HG03103 (cell line): Measurements from ENCODE around the gene TSBP1.

Experiments used
- ATAC-seq: cut with Tn5 transposase; IDR thresholded peaks from one replicate; pipeline ENCODE4 v1.9.1; 2021; ENCODE audit warnings: low read depth; ENCODE audit not compliant: unreplicated experiment

The TSBP1 gene, protein sequence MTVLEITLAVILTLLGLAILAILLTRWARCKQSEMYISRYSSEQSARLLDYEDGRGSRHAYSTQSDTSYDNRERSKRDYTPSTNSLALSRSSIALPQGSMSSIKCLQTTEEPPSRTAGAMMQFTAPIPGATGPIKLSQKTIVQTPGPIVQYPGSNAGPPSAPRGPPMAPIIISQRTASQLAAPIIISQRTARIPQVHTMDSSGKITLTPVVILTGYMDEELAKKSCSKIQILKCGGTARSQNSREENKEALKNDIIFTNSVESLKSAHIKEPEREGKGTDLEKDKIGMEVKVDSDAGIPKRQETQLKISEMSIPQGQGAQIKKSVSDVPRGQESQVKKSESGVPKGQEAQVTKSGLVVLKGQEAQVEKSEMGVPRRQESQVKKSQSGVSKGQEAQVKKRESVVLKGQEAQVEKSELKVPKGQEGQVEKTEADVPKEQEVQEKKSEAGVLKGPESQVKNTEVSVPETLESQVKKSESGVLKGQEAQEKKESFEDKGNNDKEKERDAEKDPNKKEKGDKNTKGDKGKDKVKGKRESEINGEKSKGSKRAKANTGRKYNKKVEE

DNA sequence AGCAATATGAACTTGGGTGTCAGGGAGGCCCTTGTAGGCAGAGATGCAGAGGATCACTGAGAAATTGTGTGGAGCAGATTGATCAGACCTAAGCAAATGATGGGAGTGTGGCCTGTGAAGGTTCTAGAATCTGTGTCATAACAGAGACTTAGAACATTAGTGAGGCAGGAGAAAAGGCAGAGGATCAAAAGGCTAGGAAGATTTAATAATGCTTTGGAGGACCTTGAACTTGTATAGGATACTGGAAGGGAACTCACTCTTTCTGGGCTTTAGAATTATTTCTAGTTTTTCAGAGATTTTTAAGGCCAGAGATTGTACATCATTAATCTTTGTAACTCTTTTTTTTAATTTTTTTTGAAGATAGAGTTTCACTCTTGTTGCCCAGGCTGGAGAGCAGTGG lies at the start of gene TSBP1:
Gene TSBP1 (minus strand): TSS at position 101 of the 400 bp plus-strand sequence. CDS start 197 bp downstream, outside the sequence.
- ATAC-seq, result no peak

DNA sequence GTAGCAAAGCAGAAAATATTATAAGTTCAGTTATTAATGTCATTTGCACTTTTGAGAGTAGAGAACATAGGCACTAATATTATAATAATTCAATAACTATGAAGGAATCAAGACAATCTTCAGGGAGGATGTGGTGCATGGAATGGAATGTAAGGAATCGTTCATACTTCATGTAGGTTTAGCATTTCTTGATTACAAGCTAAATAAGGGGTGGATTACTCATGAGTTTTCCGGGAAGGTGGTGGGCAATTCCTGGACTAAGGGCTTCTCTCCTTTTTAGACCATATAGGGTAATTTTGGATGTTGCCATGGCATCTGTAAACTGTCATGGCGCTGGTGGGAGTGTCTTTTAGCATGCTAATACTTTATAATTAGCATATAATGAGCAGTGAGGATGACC lies 44.3 kb upstream of the TSBP1 start:
- ATAC-seq, result no peak

DNA sequence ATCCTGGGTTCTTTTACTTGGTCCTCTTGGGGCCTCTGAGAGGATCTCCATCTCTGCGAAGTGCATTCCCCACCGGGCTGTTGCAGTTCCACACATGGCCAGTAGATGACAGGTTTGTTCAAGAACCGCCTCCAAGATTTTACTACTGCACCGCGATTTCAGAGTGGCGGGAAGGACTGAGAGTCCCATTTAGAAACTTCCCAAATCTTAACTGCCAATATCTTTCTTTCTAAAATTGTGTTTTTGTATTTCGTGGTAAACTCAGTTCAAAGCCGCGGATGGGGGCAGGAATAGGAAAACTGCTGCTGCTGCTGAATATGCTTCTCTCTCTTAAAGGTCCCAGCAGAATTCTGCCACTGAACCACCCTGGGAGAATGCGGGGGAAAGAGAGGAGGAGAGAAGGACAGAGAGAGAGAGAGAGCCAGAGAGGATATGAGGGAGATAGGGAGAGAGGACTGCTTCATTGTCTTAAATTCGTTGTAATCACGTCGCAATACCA lies 43.9 kb upstream of the TSBP1 start:
- ATAC-seq, result no peak

DNA sequence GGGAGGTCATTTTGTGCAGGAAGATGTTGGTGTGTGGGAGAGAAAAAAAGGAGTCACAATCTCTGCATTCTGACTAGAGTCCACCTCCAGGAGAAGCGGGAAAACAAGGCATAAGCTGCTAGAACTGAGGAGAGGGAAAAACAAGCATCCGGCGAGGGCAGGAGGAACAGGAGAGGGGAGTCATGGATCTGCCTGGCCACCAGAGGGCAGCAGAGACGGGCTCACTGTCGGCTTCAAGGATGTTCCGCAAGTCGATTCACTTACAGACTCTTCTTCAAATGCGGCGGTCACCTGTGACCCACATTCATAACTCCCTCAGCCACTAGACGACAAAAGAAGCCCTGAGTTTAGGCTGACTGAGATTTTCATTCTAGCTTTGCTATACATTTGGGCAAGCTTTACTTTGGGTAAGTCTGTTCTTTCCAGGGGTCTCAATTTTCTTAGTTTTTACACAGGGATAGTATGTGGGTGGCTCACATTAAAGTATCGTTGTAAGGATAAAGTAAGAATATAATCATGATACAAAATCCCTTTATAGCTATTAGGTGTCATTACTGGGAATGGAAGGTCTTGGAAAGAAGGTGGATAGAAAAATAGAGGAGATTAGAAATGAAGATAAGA lies 41.8 kb upstream of the TSBP1 start:
- ATAC-seq, result no peak

DNA sequence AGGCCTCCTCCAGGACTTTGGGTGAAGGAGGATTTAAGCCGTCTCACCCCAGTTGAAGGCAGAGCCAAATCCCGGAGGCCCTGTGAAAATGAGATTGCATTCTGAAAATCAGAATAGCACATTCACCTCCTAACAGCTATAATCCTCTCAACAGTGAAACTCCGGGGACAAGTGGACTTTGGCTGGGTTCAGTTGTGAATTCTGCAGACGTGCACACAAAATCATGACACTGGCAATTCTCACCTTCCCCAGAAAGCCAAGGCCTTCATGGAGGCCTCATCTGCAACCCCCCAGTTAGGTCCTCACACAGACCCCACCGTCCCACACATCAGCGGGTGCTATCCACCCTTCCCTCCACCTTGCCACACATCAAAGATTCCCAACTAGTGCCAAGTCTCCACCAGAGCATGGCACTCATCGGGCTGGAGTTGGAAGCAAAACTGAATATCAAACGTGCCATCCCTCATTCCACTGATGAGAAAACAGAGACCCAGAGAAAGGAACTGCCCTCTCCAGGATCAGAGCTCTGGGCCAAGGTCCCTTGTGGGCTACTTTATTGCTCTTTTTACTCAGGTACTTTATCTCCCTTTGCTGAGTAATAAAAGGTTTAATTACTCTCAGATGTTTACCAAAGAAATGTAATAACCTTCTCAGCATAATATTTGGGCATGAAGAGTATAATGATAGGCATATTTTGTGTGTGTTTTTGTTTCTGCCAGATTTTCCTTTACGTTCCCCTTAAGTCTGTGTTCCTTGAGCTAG lies 40.0 kb upstream of the TSBP1 start:
- ATAC-seq, result no peak

DNA sequence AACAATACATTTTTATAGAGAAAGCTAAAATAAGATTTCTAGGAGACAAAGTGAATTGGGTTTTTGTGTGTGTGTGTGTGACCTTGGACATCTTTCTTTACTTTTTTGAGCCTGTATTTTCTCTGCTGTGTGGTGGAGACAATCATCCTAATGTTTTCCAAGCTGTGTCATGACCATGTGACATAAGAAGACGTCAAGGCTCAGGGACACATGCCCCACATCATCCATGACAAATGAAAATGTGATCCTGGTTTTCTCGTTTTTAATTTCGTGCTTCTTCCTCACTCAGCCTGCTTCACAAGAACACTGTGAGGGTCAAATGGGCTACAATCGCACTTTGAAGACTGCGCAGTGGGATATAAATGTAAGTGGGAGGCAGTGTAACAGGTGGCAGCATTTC lies 39.2 kb upstream of the TSBP1 start:
- ATAC-seq, result no peak

DNA sequence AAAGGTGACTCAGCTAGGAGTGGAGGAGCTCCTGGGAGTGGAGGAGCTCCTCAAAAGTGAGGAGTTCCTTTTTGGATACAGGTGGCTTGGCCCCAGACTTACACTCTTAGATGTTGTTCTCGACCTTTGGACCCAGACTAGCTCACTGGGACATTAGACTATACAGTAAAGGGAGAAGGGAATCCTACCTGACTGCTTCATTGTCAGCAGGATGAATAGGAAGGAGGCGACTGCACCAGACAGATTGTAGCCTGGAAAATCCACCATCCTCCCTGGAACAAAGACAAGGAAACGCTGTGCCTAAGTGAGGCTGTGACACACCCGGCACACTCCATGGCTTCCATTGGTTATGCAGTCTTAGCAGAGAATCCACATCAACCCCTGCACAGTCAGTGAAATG lies 35.2 kb upstream of the TSBP1 start, which contains the start of gene BTNL2:
Gene BTNL2 (minus strand): TSS at position 325 of the 400 bp plus-strand sequence. CDS start 58 bp downstream, at position 267.
- ATAC-seq, result no peak

DNA sequence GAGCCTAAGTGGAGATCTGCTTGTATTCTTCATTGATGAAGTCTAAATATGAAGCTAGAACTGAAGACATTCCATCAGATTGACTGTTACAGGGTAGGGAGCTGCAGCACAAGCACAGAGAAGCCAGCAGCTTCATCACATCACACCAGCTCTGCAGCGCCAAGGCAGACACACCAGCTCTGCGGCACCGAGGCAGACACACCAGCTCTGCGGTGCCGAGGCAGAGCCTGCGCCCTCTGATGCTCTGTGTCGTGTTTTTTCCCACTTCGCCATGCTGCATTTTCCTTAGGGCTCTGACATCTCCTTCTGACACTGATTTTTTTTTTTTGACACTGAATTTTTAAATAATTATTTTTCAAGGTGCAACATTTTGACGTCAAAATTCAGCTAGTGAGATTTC lies 34.5 kb upstream of the TSBP1 start:
- no peak for ATAC-seq

DNA sequence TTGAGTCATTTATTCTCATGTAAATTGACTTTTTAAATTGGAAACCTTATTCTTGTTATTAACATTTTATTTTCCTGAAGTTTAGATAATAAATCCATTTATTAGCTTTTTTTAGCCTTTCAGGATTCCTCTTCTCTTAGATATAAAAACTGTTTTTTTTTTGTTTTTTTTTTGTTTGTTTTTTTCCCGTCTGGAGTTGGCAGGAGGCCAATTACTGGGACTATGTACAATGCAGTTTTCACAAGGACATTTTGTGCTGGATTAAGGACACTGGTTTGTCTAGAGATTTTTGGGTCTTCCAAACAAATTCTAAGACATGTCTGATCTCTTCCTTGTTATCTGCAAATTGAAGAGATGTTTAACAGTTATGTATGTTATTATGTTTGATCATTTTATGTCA lies 34.0 kb upstream of the TSBP1 start:
- ATAC-seq, result no peak

DNA sequence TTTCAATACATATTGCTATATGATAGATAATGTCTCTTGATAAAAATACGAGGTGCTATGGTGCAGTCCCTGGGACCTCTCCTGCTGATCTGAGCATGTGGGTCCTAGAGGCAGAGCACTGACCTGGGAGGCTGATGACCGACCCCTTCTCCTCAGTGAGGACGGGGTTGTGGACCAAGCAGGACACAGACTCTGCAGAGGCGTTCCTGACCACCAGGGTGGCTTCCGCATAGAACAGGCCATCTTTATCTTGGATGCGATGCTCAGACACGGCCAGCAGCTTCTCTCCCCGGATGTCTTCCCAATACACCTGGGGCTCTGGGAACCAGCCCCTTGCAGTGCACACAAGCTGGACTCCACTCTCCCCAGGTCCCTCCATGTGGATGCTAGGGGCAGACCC lies 31.1 kb upstream of the TSBP1 start:
- no peak for ATAC-seq

DNA sequence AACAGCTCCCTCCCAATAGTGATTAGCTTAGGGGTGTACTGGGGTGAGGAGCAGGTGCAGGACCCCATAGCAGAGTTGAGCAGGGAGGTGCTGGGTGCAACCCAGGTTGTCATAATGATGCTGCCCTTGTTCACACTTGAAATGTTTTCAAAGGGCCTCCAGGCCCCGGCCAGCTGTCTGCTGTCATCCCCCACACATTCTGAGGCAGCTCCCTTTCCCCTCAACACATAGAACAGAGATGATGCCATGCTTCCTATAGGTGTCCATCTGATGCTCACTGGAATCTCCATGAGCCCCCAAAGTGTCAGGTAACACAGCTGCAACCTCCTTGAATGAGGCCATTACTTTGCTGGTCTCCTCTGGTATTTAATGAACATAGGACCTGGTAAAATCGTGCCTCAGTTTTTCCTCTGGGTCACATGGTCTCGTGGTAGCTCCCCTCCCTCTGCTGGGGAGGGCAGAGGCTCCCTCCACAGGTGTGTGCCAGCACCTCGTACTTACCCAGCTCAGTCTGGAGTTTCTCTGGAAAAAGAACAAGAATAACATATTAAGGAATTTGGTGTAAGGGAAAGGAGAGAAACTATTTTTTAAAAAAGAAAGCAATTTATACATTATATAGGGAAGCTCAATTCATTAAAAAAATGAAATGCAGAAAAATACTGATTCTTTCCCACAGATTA lies 29.7 kb upstream of the TSBP1 start:
- no peak for ATAC-seq

DNA sequence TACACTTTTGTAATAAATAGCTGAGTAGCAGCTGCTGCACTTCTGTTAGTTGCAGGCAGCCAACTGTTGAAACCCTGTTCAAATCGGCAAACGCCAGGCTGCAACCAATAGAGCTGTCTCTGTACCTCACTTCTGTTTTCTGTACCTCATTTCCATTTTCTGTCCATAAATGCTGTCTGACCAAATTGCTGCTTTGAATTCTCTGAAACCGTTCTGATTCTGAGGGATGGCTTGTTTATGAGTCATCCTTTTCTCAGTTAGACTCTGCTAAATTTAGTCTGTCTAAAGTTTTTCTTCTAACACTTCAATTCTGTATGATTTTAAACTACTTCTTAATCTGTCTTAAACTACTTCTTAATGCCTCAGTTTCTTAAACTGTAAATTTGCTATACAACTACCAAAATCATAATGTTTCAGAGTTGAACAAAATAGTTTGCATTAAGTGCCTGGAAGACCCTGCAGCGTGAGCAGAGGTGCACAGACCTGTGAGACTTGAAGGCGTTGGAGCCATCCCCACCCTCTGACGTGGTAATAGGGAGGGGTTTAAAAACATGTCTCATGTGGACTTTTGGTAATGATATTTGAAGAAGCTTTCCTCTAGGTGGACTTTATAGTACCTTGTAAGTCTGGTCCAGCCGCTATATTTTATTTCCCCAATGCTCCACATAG lies 25.7 kb upstream of the TSBP1 start:
- ATAC-seq, result no peak

DNA sequence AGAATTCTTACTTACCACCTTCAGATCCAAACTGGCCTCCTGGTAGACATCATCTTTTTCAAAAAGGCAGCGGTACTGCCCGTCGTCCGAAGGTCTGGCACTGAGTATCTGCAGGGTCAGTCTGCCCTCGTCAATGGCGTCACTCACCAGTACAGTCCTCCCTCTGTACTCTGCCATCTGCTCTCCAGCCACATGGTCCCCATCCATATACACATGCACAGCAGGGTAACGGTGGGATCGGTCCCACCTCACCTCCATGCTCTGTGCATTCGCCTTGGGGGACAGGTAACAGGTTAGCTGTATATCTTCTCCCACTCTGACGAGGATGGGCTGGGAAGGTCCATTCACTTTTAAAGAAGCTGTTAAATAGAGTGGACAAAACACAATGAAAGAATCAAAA lies 24.3 kb upstream of the TSBP1 start:
- no peak for ATAC-seq

DNA sequence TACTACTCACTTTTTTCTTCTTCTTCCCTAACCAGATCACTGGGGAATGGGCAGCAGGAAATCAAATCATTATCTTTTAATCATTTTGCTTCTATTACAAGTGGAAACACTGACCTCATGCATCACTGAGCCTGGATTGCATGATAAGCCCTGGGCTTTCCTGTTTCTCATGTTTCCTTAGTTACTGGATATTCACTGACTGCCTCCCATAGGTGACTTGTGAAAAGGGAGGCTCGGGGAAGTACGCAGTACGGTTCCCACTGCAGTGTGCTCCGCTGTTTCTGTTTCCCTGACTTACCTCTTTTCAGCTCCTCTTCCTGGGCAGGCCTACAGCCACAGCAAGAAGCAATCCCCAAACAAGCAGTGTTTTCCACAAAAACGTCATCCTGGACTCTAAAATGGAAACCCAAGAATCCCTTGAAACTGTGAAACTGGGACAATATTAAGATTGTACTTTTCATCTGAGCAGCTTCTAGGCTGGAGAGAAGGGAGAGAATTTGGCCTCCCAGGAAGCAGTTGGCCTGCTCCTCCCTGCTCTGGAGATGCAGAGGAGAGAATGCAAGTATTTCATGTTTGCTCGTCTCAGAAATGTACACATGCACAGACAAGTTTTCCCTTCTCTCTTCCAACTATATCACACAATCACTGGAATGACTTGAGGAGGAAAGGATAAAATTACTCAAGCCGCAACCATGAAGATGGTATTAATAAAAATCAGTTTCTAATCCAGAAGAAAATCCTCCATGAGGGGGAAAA lies 22.1 kb upstream of the TSBP1 start:
- ATAC-seq, result no peak

DNA sequence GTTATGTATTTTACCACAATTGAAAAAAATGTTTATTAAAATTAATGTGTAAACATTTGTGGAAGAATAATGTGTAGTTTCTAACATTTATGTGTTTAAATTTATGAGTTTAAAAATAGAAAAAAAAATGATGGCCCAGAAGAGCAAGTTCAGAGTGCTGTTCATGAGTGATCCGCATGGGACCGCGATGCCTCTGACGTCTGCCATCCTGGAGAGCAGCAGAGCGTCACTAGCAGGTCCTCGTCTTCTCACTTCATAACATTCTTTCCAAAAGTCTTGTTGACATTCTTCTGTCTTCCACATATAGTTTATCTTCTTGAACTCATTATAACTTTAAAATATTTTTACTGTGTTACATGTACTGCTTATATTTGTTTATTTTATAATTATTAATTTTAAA lies 19.8 kb upstream of the TSBP1 start:
- no peak for ATAC-seq

DNA sequence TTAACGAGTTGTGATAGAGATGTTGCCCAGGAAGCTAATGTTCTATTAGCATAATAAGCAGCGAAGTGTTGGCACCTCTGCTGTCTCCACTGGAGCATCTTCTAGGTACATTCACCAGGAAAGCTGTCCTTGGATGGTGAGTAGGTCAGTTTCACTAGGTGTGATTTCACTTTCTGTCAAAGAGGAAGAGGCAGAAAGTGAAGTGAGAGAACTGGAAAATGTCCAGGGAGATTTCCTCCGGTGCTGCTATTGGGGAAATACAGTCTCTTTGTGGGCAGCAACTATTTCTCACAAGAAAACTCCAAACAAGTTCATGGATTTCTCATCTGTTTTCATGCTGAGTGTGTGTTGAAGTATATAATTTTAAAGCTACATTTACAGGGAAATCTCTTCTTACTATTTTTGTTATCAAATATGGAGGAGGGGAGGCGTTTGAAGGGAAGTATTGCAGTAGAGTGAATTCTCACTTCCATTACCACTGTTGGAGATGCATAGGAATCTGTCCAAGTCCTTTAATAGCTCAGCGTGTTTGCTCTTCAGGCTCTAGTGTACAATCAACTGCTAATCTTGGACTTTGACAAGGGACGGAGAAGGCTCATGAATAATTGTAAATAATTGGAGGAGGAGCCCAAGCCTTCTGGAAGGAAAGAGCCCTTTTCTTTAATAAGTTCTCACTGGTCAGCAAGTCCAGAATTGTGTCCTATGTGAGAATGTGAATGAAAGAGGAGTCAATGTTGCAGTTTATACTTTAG lies 16.1 kb upstream of the TSBP1 start:
- ATAC-seq, result no peak

DNA sequence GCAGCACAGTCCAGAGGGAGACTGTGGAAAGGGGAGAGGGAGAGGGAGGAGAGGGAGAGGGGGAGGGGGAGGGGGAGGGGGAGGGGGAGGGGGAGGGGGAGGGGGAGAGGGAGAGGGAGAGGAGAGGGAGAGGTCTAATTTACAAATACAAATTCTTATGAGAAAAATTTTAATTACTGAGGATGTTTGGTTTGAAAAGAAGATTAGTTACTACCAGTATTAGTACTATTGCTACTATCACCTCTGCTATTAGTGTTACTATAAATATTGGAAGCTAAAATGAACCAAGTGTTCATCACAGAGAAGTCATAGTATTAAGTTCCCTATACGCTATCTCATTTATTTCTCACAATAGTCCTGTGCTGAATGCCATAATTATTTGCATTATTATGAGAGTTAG lies 14.3 kb upstream of the TSBP1 start:
- ATAC-seq, result no peak

DNA sequence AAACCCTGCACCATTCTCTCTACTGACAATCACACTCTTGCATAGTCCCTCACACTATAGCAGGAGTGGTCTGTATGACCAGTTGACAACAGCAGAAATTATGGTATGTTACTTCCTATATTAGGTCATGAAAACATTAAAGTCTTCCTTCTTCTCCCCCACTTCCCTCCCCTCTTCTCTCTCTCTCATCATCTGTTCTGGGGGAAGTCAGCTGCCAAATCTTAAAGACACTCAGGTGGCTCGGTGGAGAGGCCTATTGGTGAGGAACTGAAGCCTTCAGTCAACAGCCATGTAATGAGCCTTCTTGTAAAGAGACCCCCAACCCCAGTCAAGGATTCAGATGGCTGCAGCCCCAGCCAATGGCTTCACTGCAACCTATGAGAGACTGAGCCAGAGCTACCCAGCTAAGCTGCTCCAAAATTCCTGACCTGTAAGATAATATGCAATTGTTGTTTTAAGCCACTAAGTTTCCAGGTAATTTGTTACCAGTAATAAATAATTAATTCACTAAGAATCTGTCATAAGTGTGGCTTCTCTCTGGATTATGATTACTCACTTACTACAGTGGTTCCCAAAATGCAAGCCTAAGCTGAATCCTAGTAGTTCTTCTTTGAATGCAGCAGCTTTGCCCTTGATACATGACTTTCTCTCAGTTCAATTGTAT lies 11.2 kb upstream of the TSBP1 start:
- no peak for ATAC-seq
